ENCODE data around the gene FABP7. TPM values are rescaled to one million over a fixed set of nuclear protein-coding genes. Genes with fewer than 3 reads are reported as not detected.
A peak's percentile ranks its signal among the peaks of the same experiment; 100 is the strongest.

FABP7 gene
- total and polyA plus RNA-seq, 2 of the 13 experiments (the other 11 are each of a cell fraction or from before 2014, with no cell fraction given) = not detected

GRCh38 chr6:122789182-122790027 lies 9.9 kb downstream of the FABP7 start, which contains the start of gene SMPDL3A (continued):
- TF ChIP-seq KMT2A (CRISPR knock-in tag; IDR thresholded peaks at IDR 0.05) (peak; percentile 83), ZNF746 (CRISPR knock-in tag; IDR thresholded peaks at IDR 0.05) (peak; percentile 92; the same call in 1 of the 2 replicates), PRPF4 (IDR thresholded peaks at IDR 0.05; ENCODE audit: low read depth, low read length, poor library complexity, severe bottlenecking) (no peak), ZSCAN29 (CRISPR knock-in tag; conservative IDR thresholded peaks at IDR 0.05) (peak; percentile 92), SIN3A (IDR thresholded peaks at IDR 0.05; ENCODE audit: borderline replicate concordance, low read depth, low read length) (peak; percentile 78; the same call in 1 of the 2 replicates), RXRA (CRISPR knock-in tag; IDR thresholded peaks at IDR 0.05) (peak; percentile 87), ZNF33A (CRISPR knock-in tag; IDR thresholded peaks at IDR 0.05; ENCODE audit: borderline replicate concordance) (no peak; the same call in none of the 2 replicates), RXRB (CRISPR knock-in tag; IDR thresholded peaks at IDR 0.05; ENCODE audit: borderline replicate concordance) (peak; percentile 80), KLF16 (CRISPR knock-in tag; IDR thresholded peaks at IDR 0.05) (peak in 1 of 2 experiments; percentile 98; a peak in 2 of 4 replicates), ZNF800 (CRISPR knock-in tag; IDR thresholded peaks at IDR 0.05) (peak; percentile 97), ZNF816 (CRISPR knock-in tag; IDR thresholded peaks at IDR 0.05; ENCODE audit: borderline replicate concordance) (no peak; the same call in 1 of the 2 replicates), ZBTB43 (CRISPR knock-in tag; conservative IDR thresholded peaks at IDR 0.05) (peak; percentile 89), SP1 (IDR thresholded peaks at IDR 0.05) (no peak), SP1 (CRISPR knock-in tag; IDR thresholded peaks at IDR 0.05) (peak; percentile 47; the same call in 1 of the 2 replicates), ZNF839 (CRISPR knock-in tag; IDR thresholded peaks at IDR 0.05; ENCODE audit: borderline replicate concordance) (peak; percentile 96), ETV6 (CRISPR knock-in tag; conservative IDR thresholded peaks at IDR 0.05) (no peak), NBN (conservative IDR thresholded peaks at IDR 0.05) (no peak), U2AF1 (optimal IDR thresholded peaks at IDR 0.05; ENCODE audit: low read depth, low read length) (peak; percentile 36), LRRFIP1 (CRISPR knock-in tag; conservative IDR thresholded peaks at IDR 0.05) (no peak), ZNF10 (CRISPR knock-in tag; IDR thresholded peaks at IDR 0.05; ENCODE audit: borderline replicate concordance, low read depth) (peak; percentile 80; the same call in 1 of the 2 replicates)
- TF ChIP-seq, protein P1, sequence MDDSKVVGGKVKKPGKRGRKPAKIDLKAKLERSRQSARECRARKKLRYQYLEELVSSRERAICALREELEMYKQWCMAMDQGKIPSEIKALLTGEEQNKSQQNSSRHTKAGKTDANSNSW (CRISPR knock-in tag; IDR thresholded peaks at IDR 0.05; ENCODE audit: borderline replicate concordance) = peak; percentile 81; the same call in 1 of the 2 replicates
- TF ChIP-seq, protein P2, sequence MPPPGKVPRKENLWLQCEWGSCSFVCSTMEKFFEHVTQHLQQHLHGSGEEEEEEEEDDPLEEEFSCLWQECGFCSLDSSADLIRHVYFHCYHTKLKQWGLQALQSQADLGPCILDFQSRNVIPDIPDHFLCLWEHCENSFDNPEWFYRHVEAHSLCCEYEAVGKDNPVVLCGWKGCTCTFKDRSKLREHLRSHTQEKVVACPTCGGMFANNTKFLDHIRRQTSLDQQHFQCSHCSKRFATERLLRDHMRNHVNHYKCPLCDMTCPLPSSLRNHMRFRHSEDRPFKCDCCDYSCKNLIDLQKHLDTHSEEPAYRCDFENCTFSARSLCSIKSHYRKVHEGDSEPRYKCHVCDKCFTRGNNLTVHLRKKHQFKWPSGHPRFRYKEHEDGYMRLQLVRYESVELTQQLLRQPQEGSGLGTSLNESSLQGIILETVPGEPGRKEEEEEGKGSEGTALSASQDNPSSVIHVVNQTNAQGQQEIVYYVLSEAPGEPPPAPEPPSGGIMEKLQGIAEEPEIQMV (CRISPR knock-in tag; IDR thresholded peaks at IDR 0.05; ENCODE audit: low read depth) = peak; percentile 76
